Esophagus squamous epithelium (tissue), 4 donors: ENCODE data around the gene SPINT4.

Experiments used
- CTCF ChIP-seq, 6 experiments: fragments of 450-650 bp in 4 of 6; fragments of 200-600 bp in 2 of 6; sonication (generic) in 2 of 6; IDR thresholded peaks; one replicate each; pipeline ENCODE4 v1.5.1; 2016 to 2019; ENCODE audit warnings: antibody characterized with exemption in 6 of 6, mild to moderate bottlenecking in 4 of 6, moderate library complexity in 4 of 6
- POLR2A ChIP-seq, 4 donors: fragments of 450-650 bp; IDR thresholded peaks; one replicate each; pipeline ENCODE4 v1.6.1; 2017; ENCODE audit warnings: antibody characterized with exemption in 4 of 4, mild to moderate bottlenecking in 4 of 4, moderate library complexity in 3 of 4

GRCh38 chr20:45774945-45775344 is 52.8 kb downstream of the SPINT4 start:
- TF ChIP-seq CTCF (IDR thresholded peaks at IDR 0.05) (no peak), POLR2A (IDR thresholded peaks at IDR 0.05) (no peak)
